Activated CD8-positive, alpha-beta memory T cell treated with anti-CD3 and anti-CD28 coated beads, Interleukin-2, amount 50 U/mL, for 1 hour (primary cell): ENCODE results near the gene UHRF1.

Source experiments
- DNase-seq: peaks from one replicate; pipeline ENCODE4 v3.0.0-alpha.2; 2020; ENCODE audit errors: extremely low read depth

UHRF1 gene

DNA sequence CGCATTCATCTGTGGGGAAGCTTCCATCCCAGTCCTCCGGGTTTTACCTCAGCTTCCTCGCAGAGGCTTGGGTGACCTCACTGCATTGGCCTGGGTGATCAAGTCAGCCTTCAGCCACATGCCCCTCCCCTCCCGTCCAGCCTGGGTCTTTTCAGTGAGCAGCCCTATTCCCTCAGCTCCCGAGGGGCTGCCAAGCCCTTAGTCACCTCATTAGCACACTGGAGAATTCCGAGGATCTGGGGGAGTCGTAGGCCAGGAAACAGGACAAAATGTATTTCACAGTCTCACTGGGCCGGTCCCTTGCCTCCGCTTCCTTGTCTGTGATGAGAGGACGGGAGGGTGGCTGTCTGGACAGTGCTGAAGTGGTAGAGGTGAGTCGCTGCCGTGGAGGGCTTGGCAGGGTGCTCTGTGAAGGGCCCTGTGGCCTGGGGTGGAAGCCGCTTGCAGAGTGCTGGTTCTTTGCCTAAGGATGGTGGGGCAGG lies 79.5 kb downstream of the UHRF1 start:
- no peak for DNase-seq

DNA sequence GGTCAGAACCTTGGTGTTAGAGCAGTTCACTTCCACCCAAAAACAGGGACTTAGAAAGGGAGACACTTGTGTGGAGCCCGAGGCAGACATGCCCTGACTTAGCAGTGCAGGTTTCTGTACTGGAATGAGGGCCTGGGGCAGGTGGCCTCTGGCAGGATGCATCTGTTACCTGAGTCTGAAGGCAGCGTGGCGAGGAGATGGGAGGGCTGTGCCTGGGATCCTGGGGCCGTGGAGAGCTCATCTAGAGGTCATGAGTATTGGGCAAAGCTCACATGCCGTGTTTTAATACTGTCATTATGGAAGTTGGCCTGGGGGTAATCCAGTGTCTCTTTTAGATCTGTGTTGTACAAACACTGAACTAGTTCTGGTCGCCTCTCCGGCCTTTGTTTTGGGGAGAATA lies 81.0 kb downstream of the UHRF1 start:
- no peak for DNase-seq

DNA sequence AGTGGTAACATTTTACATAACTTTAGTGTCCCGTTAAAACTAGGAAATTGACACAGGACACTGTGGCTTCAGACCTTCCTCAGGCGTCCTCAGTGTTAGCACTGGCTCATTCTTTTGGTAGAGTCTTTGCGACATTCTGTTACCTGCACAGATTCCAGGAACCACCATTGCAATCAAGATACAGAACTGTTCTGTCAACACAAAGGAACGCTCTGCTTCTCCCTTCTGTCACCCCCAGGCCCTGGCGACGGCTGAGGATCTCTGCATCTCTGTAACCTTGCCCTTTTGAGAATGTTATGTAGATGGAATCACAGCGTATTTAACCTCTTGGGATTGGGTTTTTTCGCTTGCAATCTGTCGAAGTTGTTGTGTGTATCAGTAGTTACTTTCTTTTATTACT lies 82.2 kb downstream of the UHRF1 start:
- DNase-seq, result no peak

DNA sequence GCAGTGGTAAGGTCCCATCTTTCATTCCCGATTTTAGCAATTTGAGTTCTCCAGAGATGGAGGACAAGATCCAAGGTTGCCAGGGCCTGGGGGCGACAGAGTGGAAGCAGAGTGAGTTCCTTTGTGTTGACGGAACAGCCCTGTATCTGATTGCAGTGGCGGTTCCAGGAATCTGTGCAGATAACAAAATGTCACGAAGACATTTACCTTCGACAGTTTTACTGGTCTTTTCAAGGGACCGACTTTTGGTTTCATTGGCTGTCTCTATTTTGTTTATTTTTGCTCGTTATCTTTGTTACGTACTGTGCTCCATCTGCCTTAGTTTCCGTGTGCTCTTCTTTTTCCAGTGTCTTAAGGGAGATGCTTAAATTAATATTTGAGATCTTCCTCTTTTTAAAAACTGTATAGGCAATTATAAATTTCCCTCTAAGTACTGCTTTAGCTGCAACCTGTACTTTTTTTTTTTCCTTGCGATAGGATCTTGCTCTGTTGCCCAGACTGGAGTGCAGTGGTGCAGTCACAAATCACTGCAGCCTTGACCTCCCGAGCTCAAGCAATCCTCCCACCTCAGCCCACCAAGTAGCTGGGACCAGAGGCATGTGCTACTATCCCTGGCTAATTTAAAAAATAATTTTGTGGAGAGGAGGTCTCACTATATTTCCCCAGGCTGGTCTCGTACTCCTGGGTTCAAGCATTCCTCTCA lies 82.8 kb downstream of the UHRF1 start:
- DNase-seq, result no peak

DNA sequence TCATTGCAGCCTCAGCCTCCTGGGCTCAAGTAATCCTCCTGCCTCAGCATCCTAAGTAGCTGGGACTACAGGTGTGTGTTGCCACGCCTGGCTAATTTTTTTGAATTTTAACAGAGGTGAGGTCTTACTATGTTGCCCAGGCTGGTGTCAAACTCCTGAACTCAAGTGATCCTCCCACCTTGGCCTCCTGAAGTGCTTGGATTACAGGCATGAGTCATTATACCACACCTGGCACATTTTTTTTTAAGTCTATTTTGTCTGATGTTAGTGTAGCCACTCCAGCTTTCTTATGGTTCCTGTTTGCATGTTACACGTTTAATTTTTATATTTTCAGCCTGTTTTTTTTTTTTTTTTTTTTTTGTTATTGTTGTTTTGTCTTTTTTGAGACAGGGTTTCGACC lies 84.4 kb downstream of the UHRF1 start:
- DNase-seq, result no peak

DNA sequence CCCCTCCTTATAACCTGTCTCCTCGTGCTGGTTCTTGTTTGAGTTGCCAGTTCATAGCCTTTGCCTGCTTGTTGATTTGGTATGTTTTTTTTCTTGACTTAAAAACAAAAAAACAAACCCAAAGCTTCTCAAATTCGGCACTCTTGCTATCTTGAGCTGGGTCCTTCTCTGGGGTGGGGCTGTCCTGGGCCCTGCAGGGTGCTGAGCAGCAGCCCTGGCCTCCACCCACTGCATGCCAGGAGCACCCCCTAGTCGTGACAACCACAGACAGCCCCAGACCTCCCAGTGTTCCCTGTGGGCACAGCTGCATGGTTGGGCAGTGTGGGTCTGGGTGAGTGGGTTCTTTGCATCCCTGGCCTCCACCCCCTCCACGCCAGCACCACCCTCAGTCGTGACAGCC lies 87.4 kb downstream of the UHRF1 start:
- DNase-seq, result no peak

DNA sequence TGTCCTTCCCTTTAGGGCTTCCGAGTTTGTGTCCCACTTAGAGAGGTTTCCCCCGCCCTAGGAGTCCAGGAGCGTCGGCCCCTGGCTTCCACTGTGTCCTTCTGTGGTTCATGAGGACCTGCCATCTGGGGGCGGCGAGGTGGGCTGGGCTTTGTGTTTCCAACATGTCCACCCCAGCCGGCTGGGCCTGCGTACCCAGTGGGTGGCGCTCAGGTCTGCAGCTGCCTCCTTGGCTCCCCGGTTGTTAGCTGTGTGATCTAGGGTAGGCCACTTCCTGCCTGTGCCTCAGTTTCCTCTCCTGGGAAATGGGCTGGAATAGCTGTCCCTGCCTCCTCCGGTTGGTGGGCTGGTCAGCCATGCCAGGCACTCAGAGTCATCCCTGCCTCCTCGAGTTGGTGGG lies 88.0 kb downstream of the UHRF1 start:
- DNase-seq, result no peak

DNA sequence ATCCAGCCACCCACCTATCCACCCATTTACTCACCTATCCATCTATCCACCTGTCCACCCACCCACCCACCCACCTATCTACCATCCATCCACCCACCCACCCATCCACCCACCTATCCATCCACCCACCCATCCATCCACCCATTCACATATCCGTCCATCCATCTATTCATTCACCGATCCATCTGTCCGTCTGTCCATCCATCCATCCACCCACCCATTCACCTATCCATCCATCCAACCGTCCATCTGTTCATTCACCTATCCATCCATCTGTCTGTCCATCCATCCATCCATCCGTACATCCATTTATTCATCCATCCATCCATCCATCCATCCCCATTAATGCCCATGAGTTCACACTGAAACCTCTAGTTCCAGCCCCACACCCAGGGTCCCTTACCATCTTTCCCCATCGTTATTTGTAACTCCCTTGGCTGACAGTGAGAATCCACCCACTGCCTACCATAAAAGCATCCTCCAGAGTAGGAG lies 90.9 kb downstream of the UHRF1 start:
- no peak for DNase-seq

DNA sequence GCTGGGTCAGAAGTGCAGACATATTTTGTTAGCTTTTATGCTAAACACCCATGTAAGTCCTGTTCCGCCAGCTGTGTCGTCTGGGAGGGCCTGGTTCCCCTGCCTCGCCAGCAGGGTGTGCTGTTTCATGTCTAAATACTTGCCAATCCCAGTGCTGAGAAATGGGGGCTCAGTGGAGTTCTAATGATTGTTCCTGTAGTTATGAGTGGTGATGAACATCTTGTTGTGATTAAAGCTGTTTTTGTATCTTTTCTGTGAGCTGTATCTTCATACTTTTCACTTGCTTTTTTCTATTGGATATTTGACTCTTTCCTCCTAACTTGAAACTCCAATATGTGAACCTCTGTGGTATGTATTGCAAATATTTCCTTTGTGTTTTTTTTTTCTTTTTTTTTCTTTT lies 92.3 kb downstream of the UHRF1 start:
- no peak for DNase-seq

DNA sequence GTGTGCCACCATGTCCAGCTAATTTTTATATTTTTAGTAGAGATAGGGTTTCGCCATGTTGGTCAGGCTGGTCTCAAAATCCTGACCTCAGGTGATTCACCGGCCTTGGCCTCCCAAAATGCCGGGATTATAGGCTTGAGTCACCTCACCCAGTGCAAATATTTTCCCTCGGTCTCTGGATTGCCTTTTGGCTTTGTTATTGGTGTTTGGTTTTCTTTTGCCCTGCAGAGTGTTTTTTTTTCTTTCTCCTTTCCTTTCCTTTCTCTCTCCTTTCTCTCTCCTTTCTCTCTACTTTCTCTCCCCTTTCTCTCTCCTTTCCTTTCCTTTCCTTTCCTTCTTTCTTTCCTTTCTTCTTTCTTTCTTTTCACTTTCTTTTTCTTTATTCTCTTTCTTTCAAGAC lies 92.8 kb downstream of the UHRF1 start:
- DNase-seq, result no peak

DNA sequence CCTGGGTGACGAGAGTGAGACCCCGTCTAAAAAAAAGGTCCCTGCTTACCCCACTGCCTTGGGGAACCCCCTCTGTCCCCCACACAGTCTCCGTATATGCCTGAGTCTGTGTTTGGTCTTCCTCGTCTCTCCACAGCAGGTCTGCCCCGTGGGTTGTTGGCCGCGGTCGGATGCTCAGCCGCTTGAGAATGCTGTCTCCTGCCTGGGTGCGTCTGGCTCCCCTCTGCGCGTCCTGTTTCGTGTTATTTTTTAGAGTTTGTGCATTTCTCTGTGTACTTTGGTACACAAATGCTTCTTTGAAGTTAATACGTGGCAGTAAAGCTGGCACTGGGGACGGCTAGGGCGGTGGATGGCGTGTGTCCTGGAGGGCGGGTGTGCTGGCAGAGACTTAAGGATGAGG lies 94.5 kb downstream of the UHRF1 start:
- no peak for DNase-seq

DNA sequence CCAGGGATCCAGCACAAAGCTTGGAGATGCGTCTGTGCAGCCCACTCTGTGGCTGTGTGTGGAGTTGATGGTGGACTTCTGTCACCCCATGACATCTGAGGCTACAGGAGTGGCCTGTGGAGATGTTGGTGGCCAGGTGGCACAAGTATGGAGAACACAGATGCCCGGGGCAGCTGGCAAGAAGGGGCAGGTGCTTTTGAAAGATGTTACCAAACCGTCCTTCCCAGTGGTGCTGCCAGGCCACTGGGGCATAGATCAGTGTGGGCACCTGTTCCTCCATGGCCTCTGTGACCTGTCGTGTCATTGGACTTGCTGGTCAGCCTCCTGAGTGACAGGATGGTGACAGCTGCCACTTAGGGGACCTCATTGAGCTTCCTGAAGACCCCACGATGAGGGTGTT lies 95.8 kb downstream of the UHRF1 start:
- DNase-seq, result no peak

DNA sequence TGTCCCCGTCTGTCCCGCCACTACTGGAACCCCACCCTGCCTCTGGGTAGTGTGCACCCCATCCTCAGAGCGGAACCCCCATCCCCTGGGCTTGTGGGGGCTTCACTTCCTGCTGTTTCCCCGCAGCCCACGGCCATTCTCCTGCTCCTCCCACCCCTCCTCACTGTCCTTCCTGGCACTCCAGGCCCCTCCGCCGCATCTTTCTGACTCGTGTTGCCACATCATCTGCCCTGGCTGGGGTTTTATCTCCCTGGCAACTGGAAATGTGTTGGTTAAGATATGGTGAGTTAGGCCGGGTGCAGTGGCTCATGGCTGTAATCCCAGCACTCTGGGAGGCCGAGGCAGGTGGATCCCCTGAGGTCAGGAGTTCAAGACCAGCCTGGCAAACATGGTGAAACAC lies 96.9 kb downstream of the UHRF1 start:
- no peak for DNase-seq

DNA sequence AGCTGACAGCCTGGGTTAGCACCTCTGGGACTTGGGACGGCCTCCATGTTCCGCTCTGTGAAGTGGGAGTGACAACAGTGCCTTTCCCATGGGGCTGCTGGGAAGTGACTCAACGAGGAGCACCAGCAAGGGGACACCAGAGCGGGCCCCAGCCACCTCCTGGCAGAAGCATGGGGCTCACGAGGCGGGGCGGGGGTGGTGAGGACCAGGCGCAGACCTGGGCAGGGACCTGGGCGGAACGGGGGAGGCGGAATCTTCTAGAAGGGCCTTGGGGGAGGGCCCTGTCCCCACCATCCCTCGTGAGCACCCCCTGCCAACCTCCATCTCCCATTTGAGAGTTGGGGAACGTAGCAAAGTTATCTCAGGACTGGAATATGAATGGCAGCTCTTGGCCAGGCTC lies 97.5 kb downstream of the UHRF1 start:
- no peak for DNase-seq
